ENCODE results near the gene STARD9.
"Not testable (repeated sequence)": the region's sequence is repeated elsewhere in the genome, so short reads cannot be mapped to it uniquely, and the experiment has no call there.

The STARD9 gene
- total RNA-seq: 7.4 to 19.9 (median 12.5) reads per million in 3 experiments

DNA sequence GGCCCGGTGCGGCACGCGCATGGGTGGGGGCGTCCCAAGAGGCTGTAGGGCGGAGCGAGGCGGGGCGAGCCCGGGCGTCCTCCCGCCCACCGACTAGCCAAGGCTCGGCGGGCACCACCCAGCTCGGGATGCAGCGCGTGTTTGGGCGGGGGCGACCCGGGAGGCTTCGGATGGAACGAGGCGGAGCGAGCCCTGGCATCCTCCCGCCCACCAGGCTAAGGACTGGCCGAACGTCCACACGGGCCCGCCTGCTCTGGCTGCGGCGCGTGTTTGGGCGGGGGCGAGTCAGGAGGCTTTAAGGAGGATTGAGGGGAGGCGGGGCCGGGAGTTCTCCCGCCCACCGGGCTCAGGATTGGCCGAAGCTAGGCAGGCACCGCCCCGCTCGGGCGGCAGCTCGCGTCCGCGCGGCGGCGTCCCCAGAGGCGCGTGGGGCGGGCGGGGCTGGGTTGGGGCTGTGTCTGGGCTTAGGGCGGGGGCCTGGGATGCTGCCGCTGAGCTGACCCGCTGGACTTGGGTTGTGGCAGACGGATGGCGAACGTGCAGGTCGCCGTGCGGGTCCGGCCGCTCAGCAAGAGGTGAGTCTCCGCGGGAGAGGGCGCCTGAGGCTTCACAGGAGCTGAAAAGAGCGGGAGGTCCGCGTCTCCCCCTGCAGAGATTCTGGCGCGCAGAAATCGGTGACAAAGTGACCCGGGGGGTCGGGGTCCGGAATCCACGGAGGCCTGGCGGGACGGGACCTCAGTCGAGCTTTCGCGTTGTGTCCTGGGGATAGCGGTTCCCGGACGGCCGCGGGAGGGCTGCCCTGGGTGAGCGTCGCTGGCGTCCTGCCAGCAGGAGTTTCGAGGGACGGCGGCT is at the start of gene STARD9:
STARD9 (plus strand) TSS at position 419 of the 852 bp plus-strand sequence; CDS start at position 529, 110 bp downstream.
- peak; percentile 90 for DNase-seq

GRCh38 chr15:42528970-42529369 is 46.4 kb upstream of the STARD9 start:
- no peak for DNase-seq

- DNase-seq: no peak
Observed at GRCh38 chr15:42533246-42533645, 42.2 kb upstream of the STARD9 start.

DNA sequence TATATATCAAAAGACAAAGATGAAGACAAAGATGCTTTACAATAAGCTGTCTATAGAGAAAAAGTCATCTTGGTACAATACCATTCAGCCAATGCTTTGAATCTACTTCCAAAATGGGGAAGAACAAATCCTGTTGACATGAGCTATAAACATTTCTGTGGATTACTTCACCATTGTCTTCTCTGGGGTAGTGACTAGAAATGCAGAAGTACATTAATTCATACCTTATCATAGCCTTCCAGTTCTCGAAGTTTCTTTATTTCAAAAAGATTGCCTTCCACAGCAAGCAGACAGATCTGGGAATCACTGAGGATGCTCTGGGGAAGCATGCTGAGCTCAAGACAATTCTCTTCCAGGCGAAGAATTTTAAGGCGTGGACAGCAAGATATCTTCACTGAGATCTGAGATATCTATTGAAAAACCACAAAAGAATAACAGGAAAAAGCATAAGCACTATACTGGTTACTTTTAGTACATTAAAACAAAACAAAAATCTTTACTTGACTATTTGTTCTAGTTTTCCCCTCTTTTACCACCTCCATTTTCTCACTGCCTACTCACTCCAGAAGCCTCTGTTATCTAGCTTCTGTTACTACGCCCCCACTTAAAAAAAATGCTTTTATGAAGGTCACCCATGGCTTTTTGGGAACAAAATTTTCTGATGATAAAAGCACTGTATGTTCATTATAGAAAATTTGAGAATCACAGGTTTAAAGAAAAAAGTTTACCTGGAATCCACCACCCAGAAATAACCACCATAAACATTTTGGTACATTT is 30.4 kb upstream of the STARD9 start:
- no peak for DNase-seq

GRCh38 chr15:42547918-42548248 is 27.5 kb upstream of the STARD9 start:
- no peak for DNase-seq

- peak; percentile 83 for DNase-seq
Observed at GRCh38 chr15:42548249-42549031, 27.0 kb upstream of the STARD9 start, which contains the start of the genes HAUS2 and LRRC57. TSS of gene HAUS2 (plus strand) at chr15:42548838. CDS start at chr15:42548873, 35 bp downstream. TSS of gene LRRC57 (minus strand) at chr15:42548793. CDS start at chr15:42548434, 359 bp downstream.

GRCh38 chr15:42549032-42549491 is 26.3 kb upstream of the STARD9 start:
- no peak for DNase-seq

GRCh38 chr15:42549741-42550392 is 25.5 kb upstream of the STARD9 start:
- DNase-seq: no peak

- no peak for DNase-seq
Observed at GRCh38 chr15:42553554-42553953, 21.9 kb upstream of the STARD9 start.

DNA sequence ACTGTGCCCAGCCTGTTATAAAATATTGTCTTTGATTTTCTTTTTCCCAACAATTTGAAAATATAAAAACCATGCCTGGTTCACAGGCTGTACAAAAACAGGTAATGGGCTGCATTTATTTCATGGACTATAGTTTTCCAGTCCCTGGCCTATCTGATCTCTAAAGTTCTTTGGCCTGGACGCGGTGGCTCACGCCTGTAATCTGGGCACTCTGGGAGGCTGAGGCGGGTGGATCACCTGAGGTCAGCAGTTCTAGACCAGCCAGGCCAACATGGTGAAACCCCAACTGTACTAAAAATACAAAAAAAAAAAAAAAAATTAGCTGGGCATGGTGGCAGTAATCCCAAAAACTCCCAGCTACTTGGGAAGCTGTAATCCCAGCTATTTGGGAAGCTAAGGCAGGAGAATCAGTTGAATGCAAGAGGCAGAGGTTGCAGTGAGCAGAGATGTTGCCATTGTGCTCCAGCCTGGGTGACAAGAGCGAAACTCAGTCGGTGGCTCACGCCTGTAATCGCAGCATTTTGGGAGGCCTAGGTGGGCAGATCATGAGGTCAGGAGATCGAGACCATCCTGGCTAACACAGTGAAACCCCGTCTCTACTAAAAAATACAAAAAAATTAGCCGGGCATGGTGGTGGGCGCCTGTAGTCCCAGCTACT is 18.7 kb upstream of the STARD9 start:
- not testable (repeated sequence) for DNase-seq

- DNase-seq: no peak
Observed at GRCh38 chr15:42558739-42559138, 16.7 kb upstream of the STARD9 start.

GRCh38 chr15:42576040-42576594 is 711 bp downstream of the STARD9 start:
- no peak for DNase-seq

DNA sequence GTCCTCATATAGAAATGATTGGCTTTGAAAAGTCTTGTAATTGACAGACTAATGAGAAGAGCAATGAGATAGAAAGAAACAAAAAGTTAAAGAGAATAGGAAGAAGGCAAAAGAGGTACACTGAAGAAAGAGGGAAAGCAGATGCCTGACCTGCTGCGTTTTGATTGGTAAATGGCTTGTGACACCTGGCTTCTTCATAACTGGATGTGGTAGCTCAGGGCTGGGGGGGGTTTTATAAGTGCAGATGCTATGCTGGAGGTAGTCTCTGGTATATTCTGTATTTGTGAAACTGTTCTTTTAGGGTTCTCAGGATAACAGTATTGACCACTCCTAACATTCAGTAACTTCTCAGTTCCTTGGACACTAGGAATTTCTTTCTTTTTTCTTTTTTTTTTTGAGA is 1.4 kb downstream of the STARD9 start:
- DNase-seq: no peak

DNA sequence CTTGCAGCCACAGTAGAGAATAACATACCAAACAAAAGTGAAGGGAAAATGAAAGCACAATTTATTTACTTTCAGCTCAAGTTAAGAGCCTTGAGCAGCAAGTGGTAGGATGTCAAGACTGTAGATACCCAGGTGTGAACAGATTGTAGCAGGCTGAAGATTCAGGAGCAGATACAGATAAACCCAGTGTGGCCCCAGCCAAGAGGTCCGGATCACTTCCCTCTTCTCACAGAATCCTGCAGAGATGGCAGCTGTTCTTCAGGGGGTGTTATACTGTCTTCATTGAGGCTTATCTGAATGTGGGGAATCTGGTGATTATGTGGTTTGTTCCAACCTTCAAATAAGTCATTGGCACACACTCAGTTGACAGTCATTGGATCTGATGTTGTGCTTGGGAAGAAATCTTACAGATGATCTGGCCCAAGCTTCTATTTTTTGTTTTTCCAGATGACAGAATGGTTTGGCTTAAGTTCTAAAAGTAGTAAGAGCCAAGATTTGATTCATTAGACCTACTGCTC is 2.2 kb downstream of the STARD9 start:
- no peak for DNase-seq

GRCh38 chr15:42578984-42579537 is 3.7 kb downstream of the STARD9 start:
- no peak for DNase-seq

DNA sequence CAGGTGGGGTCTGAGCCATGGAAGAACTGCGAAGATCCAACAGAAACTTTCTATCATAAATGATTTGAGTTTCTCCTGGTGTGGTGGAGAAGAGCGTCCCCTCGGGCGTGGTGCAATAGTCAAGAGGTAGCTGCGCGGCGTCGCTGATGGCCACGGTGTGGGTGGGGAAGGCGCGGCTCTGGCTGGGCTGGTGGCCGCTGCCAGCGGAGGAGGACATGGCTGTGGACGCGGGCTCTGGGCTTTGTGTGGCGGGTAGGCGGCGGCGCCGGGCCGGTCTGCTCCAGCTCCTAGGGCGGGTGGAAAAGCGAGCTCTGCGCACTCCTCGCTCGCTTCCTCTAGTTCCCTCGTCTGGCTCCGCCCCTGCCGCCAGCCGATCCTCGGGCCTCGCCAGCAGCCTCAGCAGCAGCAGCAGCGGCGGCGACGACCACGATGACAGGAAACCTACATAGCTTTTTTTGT is 5.9 kb downstream of the STARD9 start:
- peak; percentile 74 for DNase-seq

DNA sequence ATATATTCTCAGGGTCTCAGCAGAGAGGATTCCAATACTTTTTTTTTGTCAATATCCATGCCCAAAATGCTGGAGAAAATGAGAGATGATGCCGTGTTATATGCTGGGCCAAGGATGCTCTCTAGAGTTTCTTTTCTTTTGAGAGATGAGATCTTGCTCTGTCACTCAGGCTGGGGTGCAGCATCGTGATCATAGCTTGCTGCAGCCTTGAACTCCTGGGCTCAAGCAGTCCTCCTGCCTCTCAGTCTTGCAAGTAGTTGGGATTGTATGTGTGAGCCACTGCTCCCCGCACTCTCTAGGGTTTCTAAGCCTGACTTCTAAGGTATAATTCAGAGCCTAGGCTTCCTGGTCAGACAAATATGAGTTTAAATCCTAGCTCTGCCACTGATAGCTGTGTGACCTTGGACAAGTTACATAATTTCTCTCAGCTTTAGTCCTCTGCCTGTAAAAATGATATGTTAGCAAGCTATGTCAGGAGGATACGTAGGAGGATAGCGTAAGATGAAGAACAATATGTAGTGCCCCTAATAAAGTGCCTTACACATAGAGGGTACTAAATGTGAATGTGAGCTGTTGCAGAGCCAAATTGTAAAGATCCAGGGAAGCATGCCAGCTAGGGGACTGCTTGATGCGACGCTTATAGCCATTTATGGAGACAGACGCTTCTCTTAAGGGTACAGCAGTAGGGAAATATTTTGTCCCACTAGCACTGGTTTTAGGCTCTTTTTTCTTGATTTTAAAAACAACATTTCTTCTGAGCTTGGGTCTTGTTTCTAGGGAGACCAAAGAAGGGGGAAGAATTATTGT is 7.4 kb downstream of the STARD9 start:
- DNase-seq: no peak

- no peak for DNase-seq
Observed at GRCh38 chr15:42584031-42584765, 8.8 kb downstream of the STARD9 start.

DNA sequence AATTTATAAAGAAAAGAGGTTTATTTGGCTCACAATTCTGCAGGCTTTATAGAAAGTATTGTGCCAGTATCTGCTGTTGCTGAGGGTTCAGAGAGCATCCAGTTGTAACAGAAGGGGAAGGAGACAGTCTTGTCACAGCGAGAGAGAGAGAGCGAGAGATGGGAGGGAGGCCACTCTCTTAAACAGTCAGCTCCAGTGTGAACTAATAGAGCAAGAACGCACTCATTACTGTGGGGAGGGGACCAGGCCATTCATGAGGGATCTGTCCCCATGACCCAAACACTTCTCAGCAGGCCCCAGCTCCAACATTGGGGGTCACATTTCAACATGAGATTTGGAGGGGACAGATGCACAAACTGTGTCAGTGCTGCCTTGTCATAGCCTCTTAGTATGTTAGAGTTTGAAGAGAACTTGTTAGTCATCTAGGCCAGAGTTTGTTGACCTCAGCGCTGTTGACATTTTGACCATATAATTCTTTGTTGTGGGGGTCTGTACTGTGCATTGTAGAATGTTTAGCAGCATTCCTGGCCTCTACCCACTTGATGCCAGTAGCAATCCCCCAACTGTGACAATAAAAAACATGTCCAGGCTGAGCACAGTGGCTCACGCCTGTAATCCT is 15.3 kb downstream of the STARD9 start:
- DNase-seq: no peak
